Measurements from ENCODE around the gene ERBB4.

The ERBB4 gene

GRCh38 chr2:212426637-212427412, 111.8 kb downstream of the ERBB4 start:
- no peak for DNase-seq

GRCh38 chr2:212424082-212424481, 114.5 kb downstream of the ERBB4 start:
- DNase-seq, result no peak

GRCh38 chr2:212423089-212423488, 115.5 kb downstream of the ERBB4 start:
- no peak for DNase-seq

- no peak for DNase-seq
Measured at GRCh38 chr2:212421556-212422334, 116.9 kb downstream of the ERBB4 start.

- no peak for DNase-seq
Measured at GRCh38 chr2:212416086-212416485, 122.5 kb downstream of the ERBB4 start.

- no peak for DNase-seq
Measured at GRCh38 chr2:212414767-212415211, 123.8 kb downstream of the ERBB4 start.

GRCh38 chr2:212409560-212409959, 129.0 kb downstream of the ERBB4 start:
- peak; percentile 16 for DNase-seq

- DNase-seq, result no peak
Measured at GRCh38 chr2:212408524-212408923, 130.1 kb downstream of the ERBB4 start.

- DNase-seq, result no peak
Measured at GRCh38 chr2:212406716-212407115, 131.9 kb downstream of the ERBB4 start.

- no peak for DNase-seq
Measured at GRCh38 chr2:212402316-212402715, 136.3 kb downstream of the ERBB4 start.

GRCh38 chr2:212398316-212398715, 140.3 kb downstream of the ERBB4 start:
- DNase-seq, result no peak

- no peak for DNase-seq
Measured at GRCh38 chr2:212392544-212392943, 146.1 kb downstream of the ERBB4 start.

GRCh38 chr2:212392043-212392442, 146.6 kb downstream of the ERBB4 start:
- DNase-seq, result no peak

- DNase-seq, result no peak
Measured at GRCh38 chr2:212387146-212387545, 151.5 kb downstream of the ERBB4 start.

- DNase-seq, result no peak
Measured at GRCh38 chr2:212385241-212385640, 153.4 kb downstream of the ERBB4 start.

- no peak for DNase-seq
Measured at GRCh38 chr2:212384027-212384426, 154.6 kb downstream of the ERBB4 start.

- DNase-seq, result no peak
Measured at GRCh38 chr2:212381428-212382102, 157.0 kb downstream of the ERBB4 start.

- DNase-seq, result no peak
Measured at GRCh38 chr2:212379103-212379502, 159.5 kb downstream of the ERBB4 start.

GRCh38 chr2:212367431-212367830, 171.2 kb downstream of the ERBB4 start:
- no peak for DNase-seq

- no peak for DNase-seq
Measured at GRCh38 chr2:212364112-212364985, 174.3 kb downstream of the ERBB4 start.

GRCh38 chr2:212361174-212361756, 177.3 kb downstream of the ERBB4 start:
- no peak for DNase-seq

- DNase-seq, result no peak
Measured at GRCh38 chr2:212360068-212360460, 178.5 kb downstream of the ERBB4 start.
